Fibroblast of the conjunctiva (primary cell): ENCODE results near the gene OR8G5.
"Not testable (repeated sequence)": the region's sequence is repeated elsewhere in the genome, so short reads cannot be mapped to it uniquely, and the experiment has no call there.

Source experiments
- DNase-seq: peaks from one replicate; pipeline ENCODE4 v3.0.0-alpha.2; 2010; ENCODE audit warnings: low read depth

Gene OR8G5, protein sequence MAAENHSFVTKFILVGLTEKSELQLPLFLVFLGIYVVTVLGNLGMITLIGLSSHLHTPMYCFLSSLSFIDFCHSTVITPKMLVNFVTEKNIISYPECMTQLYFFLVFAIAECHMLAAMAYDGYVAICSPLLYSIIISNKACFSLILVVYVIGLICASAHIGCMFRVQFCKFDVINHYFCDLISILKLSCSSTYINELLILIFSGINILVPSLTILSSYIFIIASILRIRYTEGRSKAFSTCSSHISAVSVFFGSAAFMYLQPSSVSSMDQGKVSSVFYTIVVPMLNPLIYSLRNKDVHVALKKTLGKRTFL

DNA sequence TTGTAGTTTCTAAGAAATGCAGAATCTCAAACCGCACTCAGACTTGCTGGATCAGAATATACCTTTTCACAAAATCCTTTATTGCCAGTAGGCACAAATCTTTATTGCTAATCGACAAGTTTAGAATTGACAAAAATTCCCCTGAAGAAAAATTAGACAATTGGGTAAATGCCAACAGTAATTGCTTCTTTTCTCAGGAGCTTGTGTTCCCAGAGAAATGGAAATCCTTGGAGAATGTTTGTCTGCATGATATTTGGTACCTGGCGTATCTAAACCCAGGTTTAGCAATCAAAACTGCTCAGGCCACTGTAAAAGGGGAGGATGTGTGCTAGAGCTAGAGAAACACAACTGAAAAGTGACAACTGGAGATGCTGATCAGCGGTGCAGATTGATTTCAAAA is at the start of gene OR8G5:
TSS of gene OR8G5 (plus strand) at position 301 of the 400 bp plus-strand sequence. CDS start 8,556 bp downstream, outside the sequence.
- DNase-seq = no peak

DNA sequence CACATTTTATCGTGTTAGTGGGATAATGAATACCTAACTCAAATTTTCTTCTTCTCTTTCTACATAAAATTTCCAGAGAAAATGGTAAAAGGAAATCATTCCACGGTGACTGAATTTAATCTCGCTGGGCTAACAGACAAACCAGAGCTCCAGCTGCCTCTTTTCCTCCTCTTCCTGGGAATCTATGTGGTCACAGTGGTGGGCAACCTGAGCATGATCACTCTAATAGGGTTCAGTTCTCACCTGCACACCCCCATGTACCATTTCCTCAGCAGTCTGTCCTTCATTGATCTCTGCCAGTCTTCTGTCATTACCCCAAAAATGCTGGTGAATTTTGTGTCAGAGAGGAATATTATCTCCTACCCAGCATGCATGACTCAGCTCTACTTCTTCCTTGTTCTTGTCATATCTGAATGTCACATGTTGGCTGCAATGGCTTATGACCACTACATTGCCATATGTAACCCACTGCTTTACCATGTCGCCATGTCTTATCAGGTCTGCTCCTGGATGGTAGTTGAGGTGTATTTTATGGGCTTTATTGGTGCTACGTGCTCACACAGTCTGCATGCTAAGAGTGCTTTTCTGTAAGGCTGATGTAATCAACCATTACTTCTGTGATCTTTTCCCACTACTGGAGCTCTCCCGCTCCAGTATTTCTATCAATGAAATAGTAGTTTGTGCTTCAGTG is 48.9 kb upstream of the OR8G5 start:
- no peak for DNase-seq

DNA sequence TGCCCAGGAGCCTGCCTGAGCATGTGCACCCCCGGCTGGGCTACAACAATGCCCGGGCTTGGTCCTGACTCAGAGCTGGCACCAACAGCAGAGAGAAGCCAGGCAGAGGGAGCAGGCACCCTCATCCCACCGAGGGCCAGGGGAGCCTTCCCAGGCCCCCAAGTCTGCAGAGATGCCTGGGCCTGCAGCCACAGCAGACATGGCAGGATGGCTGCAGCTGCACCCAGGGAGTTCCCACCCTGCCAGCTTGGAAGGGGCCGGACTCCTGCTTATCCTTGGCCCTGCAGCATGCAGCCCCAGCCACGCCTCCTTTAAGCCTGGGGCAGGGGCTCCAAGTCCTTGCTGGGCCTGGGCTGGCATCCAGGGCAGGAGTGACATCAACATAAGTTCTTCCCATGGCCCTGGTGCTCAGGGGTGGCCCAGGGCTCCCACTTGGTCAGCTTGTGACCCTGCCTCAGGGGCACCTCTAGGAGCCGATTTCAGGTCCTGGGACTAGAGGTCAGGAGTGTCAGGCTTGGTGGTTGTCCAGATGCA is 46.3 kb upstream of the OR8G5 start:
- DNase-seq = no peak

DNA sequence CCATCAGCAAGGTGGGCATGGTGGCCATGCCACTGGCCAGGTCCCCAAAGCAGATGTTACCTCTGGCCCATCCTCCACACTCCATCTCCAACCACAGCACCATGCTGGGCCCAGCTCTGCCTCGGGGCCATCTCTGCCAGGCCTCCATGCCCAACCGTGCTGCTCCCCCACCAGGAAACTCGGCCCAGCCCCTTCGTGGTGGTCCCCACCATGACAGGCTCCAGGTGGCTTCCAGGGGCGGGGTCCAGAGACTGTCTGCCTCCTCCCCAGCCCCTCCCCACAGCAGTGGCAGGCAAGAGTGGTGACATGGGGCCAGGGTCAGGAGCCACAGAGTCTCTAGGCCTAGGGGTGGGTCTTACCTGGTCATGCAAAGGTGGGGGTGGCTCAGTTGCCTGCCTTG is 45.8 kb upstream of the OR8G5 start:
- DNase-seq = no peak

DNA sequence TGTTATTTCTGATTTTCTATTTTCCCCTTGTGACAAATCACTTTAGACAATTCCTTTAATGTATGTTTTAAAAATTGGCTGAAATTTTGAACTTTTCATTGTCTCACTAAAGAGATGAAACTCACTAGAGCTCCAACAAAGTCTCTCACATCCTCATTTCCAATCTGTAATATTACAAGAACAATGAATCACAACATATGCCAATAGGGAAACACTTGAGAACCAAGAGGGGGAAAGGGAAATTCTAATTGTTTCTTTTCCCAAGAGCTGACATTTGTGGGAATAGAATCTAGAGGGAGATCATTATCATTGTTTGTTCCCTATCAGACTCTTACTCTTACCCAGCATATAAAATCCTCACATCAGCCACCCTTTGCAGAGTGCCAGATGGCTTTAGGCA is 44.9 kb upstream of the OR8G5 start:
- no peak for DNase-seq

DNA sequence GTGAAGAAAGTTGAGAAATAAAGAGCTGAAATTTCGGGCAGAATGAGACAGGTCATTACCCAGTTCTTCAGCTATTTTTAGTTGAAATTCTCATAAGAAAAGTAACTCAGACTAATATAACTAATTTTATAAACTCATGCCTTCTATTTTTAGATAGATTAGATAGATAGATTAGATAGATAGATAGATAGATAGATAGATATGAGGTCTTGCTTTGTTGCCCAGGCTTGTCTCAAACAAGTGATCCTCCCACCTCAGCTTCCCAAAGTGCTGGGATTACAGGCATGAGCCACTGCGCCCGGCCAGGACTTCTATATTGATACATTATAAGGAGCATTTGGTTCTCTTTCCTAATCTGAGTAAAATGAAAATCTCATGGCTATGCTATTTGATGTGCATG is 42.1 kb upstream of the OR8G5 start:
- DNase-seq = no peak

DNA sequence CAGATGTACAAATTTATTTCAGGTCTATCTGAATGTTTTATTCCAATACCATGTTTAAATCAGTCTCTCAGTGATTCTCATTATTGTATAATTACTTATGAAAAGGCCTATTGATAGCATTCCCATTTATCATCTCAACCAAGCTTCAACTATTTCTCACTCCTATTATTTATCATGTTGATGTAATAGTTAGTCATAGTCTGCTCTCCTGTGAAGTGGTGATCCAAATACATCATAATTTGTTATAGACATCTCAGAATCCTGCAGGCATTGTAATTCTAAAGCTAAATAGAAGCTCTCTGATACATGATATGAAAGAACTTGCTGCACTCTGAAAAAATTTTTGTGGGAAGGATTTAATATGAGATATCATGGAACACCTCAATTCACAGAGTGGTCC is 37.0 kb upstream of the OR8G5 start:
- DNase-seq = no peak

DNA sequence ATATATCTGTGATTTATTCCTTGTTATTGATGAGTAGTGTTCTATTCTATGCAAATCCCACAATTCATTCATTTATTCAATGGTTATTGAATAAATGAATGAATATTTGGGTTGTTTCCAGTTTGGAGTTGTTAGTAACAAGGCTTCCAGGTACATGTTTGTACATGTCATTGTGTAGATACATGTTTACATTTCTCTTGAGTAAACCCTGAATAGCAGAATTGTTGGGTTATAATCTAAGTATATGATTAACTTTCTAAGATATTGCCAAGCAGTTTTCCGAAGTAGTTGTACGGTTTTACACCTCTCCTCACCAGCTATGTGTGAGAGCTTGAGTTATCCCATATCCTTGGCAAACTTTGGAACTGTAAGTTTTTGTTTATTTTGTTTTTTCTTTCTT is 33.8 kb upstream of the OR8G5 start:
- no peak for DNase-seq

DNA sequence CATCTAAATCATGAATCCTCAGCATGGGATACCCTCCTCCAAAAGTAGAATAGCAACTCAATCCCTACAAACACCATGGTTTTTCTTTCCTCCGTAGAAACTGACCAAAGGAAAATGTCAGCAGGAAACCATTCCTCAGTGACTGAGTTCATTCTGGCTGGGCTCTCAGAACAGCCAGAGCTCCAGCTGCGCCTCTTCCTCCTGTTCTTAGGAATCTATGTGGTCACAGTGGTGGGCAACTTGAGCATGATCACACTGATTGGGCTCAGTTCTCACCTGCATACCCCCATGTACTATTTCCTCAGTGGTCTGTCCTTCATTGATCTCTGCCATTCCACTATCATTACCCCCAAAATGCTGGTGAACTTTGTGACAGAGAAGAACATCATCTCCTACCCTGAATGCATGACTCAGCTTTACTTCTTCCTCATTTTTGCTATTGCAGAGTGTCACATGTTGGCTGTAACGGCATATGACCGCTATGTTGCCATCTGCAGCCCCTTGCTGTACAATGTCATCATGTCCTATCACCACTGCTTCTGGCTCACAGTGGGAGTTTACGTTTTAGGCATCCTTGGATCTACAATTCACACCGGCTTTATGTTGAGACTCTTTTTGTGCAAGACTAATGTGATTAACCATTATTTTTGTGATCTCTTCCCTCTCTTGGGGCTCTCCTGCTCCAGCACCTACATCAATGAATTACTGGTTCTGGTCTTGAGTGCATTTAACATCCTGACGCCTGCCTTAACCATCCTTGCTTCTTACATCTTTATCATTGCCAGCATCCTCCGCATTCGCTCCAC is 31.4 kb upstream of the OR8G5 start:
- DNase-seq = not testable (repeated sequence)

DNA sequence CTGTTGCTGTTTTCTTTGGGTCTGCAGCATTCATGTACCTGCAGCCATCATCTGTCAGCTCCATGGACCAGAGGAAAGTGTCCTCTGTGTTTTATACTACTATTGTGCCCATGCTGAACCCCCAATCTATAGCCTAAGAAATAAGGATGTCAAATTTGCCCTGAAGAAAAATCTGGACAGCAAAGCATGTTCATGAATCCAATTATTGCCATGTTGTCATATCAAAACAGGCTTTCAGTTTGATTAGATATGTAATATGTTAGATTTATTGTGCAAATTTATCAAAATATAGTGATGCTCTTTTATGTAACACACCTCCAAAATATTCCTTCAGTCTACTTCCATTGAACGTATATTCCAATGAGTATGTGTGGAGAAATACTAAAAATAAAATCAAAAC is 30.7 kb upstream of the OR8G5 start:
- DNase-seq = no peak

DNA sequence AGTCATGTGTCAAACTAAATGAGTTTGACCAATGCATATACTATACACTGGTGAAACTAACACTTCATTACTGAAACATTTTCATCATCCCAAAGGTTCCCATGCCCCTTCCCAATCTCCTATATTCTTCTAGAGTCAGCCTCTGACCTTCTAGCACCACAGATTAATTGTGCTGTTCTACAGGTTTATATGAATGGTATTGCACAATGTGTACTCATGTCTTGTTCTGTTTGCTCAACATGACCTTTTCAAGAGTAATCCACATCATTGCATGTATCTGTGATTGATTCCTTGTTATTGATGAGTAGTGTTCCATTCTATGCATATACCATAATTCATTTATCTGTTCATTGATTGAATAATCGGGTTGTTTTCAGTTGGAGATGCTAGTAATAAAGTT is 22.8 kb upstream of the OR8G5 start:
- no peak for DNase-seq

DNA sequence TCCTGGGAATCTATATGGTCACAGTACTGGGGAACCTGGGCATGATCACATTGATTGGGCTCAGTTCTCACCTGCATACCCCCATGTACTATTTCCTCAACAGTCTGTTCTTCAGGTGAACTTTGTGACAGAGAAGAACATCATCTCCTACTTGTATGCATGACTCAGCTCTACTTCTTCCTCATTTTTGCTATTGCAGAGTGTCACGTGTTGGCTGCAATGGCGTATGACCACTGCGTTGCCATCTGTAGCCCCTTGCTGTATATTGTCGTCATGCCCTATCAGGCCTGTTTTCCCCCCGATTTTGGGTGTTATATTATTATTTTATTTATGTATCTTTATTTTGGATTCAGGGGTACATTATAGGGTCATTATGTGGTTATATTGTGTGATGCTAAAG is 17.7 kb upstream of the OR8G5 start:
- no peak for DNase-seq

DNA sequence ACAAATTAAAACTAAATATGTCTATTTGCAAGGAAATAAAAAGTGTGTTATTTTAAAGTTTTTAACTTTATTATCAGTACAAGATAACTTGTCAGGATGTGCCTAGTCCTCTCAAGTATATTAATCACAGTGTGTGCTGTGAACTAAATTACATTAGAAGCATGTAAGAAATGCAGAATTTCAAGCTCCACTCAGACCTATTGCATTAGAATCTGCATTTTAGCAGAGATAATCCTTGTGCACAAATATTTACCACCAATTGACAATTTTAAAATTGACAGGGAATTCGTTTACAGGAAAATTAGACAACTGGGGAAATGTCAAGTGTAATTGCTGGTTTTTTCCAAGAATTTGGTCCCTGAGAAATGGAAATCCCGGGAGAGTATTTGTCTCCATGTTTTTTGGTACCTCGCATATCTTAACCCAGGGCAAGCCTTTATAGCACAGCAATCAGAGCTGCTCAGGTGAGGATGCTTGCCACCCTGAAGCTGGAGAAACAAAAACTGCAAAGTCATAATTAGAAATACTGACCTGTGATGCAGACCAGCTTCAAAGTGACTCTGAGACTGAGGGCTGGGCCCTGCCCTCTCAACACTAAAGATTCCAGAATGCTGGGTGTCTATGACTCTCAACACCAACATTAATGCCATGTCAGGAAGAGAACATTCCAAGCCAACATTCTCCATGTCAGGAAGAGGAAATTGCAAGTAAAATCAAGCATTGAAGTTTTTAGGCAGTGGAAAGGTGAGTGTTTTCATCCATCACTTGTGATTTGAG is 15.4 kb upstream of the OR8G5 start, which contains the start of gene OR8G1:
TSS of gene OR8G1 (plus strand) at position 475 of the 777 bp plus-strand sequence. CDS start 8,581 bp downstream, outside the sequence.
- DNase-seq = no peak

DNA sequence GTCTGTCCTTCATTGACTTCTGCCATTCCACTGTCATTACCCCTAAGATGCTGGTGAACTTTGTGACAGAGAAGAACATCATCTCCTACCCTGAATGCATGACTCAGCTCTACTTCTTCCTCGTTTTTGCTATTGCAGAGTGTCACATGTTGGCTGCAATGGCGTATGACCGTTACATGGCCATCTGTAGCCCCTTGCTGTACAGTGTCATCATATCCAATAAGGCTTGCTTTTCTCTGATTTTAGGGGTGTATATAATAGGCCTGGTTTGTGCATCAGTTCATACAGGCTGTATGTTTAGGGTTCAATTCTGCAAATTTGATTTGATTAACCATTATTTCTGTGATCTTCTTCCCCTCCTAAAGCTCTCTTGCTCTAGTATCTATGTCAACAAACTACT is 6.3 kb upstream of the OR8G5 start:
- not testable (repeated sequence) for DNase-seq

DNA sequence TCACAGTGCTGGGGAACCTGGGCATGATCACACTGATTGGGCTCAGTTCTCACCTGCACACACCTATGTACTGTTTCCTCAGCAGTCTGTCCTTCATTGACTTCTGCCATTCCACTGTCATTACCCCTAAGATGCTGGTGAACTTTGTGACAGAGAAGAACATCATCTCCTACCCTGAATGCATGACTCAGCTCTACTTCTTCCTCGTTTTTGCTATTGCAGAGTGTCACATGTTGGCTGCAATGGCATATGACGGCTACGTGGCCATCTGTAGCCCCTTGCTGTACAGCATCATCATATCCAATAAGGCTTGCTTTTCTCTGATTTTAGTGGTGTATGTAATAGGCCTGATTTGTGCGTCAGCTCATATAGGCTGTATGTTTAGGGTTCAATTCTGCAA is 8.9 kb downstream of the OR8G5 start:
- DNase-seq = not testable (repeated sequence)

DNA sequence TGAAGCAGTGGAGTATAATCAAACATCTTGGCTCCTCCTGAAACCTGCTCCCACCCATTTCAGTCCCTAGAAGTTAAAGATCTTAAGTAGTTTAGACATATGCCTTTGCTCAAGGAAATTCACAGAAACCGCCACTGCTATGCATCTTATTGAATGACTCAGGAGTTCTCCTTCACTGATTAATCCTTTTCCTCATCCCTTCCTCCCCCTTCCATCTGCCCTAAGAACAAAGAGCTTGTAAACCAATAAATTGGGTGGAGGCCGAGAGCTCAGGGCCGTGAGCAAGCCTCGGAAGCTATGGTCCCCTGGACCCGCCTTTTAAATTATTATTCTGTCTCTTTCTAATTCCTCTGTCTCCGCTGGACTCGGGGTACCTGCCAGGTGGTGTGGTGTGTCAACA is 14.7 kb downstream of the OR8G5 start:
- not testable (repeated sequence) for DNase-seq

DNA sequence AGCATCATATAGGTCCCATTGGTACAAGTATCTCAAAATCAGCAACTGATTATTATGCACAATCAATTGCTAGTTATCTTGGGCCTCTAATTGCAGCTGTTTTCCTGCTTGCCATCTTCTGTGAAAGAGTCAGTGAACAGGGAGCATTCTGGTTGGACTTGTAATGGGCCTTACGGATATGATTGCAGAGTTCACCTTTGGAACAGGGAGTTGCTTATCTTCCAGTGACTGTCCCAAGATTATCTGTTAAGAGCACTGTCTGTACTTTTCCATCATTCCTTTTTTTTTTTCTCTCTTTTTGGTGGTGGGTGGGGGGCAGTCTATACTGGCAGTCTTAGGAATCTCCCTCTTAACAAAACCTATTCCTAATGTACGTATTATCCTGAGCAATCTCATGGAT is 17.8 kb downstream of the OR8G5 start:
- DNase-seq = no peak

DNA sequence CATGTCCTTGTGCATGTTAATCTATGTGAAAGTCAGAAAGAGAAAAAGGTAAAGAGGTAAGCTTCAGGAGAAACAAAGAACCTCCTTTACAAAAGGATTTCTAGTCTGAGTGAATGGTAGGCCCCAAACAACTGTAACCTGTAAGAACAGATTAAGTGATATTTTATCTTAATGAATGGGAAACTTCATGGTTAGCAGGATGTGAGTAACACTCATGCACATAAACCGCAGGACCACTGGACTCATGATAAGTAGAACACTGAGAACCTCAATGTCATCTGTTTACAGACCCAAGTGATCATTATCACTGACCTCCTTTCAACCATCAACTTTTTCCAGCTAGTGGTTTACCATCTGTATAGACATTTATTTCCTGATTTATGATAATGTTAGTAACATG is 19.9 kb downstream of the OR8G5 start:
- DNase-seq = no peak

DNA sequence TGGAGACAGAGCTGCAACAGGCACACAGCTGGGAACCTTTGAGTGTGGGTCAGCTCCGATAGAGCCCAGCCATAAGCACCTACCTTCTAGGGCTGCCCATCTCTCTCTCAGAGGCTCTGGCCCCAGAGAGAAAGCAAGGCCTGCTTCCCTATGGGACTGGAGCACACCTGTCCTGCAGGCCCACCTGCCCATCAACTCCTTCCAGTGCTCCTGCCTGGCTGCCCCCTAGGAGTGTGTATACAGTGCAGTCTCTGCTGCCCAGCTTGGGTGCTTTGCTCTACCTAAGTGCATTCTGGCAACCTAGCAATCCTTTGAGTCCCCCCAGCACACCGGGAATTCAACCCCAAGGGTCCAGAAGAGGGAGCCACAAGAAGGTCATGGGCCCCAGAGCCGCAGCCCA is 21.0 kb downstream of the OR8G5 start:
- DNase-seq = no peak

DNA sequence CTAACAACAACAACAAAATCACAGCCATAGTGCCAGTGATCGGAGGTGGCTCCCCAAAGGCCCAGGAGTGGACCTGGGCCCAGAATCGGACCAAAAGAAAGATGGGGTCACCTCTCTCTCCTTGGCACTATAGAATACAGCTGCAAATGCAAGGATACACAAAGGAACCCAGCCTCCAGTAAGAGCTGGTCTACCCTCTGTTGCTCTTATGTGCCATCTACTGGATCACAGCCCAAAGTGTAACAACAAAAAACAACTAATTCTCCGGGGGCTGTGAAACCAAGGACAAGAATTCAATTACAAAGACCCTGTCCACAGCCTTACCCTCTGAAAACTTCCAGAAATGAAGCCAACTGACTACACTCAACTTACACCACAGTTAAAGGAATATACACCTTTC is 21.6 kb downstream of the OR8G5 start:
- no peak for DNase-seq

DNA sequence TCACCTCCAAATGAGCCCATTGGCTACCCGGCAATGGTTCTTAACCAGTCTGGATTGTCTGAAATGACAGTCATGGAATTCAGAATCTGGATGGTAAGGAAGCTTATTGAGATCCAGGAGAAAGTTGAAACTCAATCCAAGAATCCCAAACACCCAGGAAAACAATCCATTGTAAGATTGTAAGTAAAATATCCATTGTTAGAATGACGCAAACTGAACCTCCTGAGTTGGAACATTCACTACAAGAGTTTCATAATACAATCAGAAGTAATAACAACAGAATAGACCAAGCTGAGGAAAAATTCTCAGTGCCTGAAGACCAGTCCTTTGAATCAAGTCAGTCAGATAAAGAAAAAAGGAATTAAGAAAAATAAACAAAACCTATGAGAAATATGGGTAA is 22.1 kb downstream of the OR8G5 start:
- no peak for DNase-seq
